CD4-positive, alpha-beta T cell (primary cell): ENCODE data around the gene DFFB. TPM values are rescaled to one million over a fixed set of nuclear protein-coding genes. Genes with fewer than 3 reads are reported as not detected.
A peak's percentile ranks its signal among the peaks of the same experiment; 100 is the strongest.

Source experiments
- ATAC-seq: fragments of 200-7000 bp; cut with Tn5 transposase; one replicate; pipeline ENCODE4 v1.10.0; 2022; ENCODE audit warnings: mild to moderate bottlenecking; ENCODE audit not compliant: poor library complexity
- CTCF ChIA-PET: fragments of 350-600 bp; sonication (Branson Sonifier 250); formaldehyde crosslinking; loops from one replicate; lab custom pipeline; 2021; ENCODE audit warnings: antibody characterized with exemption, inconsistent platforms; lab: Charles Lee
- POLR2A ChIA-PET: fragments of 350-600 bp; sonication (Branson Sonifier 250); formaldehyde crosslinking; loops from one replicate; lab custom pipeline; 2021; ENCODE audit warnings: antibody characterized with exemption, inconsistent platforms; lab: Charles Lee
- DNase-seq, 14 experiments: peaks; one replicate each; pipeline ENCODE4 v3.0.0-alpha.2; 2013 to 2020; ENCODE audit warnings: mixed read lengths in 2 of 14
- H3K27ac ChIP-seq, 2 donors: one replicate each; pipeline versions ENCODE4 v1.5.1 to v1.7.0; 2013; ENCODE audit warnings: low read length in 2 of 2, low read depth in 1 of 2, mild to moderate bottlenecking in 1 of 2
- H3K27me3 ChIP-seq, 2 experiments: 1 replicate in 1 of 2; 2 replicates in 1 of 2; pipeline versions ENCODE4 v1.6.1 to v1.7.0; 2013; ENCODE audit warnings: low read length in 2 of 2, control low read depth in 1 of 2, mild to moderate bottlenecking in 1 of 2, moderate library complexity in 1 of 2; ENCODE audit not compliant: insufficient read depth in 2 of 2, control insufficient read depth in 1 of 2
- H3K36me3 ChIP-seq: one replicate; pipeline ENCODE4 v1.6.1; 2013; ENCODE audit warnings: low read length, control low read depth; ENCODE audit not compliant: insufficient read depth
- H3K4me1 ChIP-seq: one replicate; pipeline ENCODE4 v1.6.1; 2013; ENCODE audit warnings: low read length, control low read depth; ENCODE audit not compliant: insufficient read depth
- H3K4me3 ChIP-seq: one replicate; pipeline ENCODE4 v1.5.1; 2013; ENCODE audit warnings: mild to moderate bottlenecking, low read length, moderate library complexity
- H3K9me3 ChIP-seq, 2 experiments: 1 replicate in 1 of 2; 2 replicates in 1 of 2; pipeline versions ENCODE4 v1.6.1 to v1.7.0; 2013; ENCODE audit warnings: low read length in 2 of 2, mild to moderate bottlenecking in 2 of 2, control low read depth in 1 of 2, moderate library complexity in 1 of 2; ENCODE audit not compliant: control insufficient read depth in 1 of 2, insufficient read depth in 1 of 2
- H3K27ac Mint-ChIP-seq: one replicate; pipeline ENCODE4 v1.8.0; 2020; ENCODE audit warnings: mixed read lengths
- H3K27me3 Mint-ChIP-seq: one replicate; pipeline ENCODE4 v1.8.0; 2021; ENCODE audit warnings: mixed read lengths
- H3K36me3 Mint-ChIP-seq: one replicate; pipeline ENCODE4 v1.8.0; 2021; ENCODE audit warnings: low read depth, mixed read lengths
- H3K4me1 Mint-ChIP-seq: one replicate; pipeline ENCODE4 v1.8.0; 2021; ENCODE audit warnings: low read depth, mixed read lengths
- H3K4me3 Mint-ChIP-seq: one replicate; pipeline ENCODE4 v1.8.0; 2020; ENCODE audit warnings: mild to moderate bottlenecking, mixed read lengths
- H3K9me3 Mint-ChIP-seq: one replicate; pipeline ENCODE4 v1.8.0; 2020; ENCODE audit warnings: mixed read lengths
- CTCF ChIP-seq: fragments of 200-600 bp; IDR thresholded peaks from one replicate; pipeline ENCODE4 v1.8.0; 2022; ENCODE audit warnings: antibody characterized with exemption, mild to moderate bottlenecking
- intact Hi-C, 2 experiments: fragments of 100-400 bp; cut with DNase I in 1 of 2; cut with micrococcal nuclease in 1 of 2; formaldehyde crosslinking; loops; one replicate each; pipeline versions ENCODE4 v1.15.1 to v1.9.0; 2023 to 2025; cut with DNase I, micrococcal nuclease
- total RNA-seq, 174 experiments: library from RNA in 2 of 174; stranded (reverse) in 2 of 174; gene quantifications; one replicate each; pipeline ENCODE4 v1.2.3 and lab custom pipeline; 2021 to 2026

DFFB gene
- total RNA-seq, 2 experiments from 2014 or later, result 6.7 to 6.8 TPM

GRCh38 chr1:3898475-3898735 is 41.1 kb downstream of the DFFB start:
- TF ChIP-seq CTCF, result no peak
- H3K27ac Mint-ChIP-seq, result peak overlapping the region; percentile 90
- POLR2A ChIA-PET, result no interaction called here
- no peak for DNase-seq
- peaks cover 9 to 11% of the 10 kb centered on the region in 2 experiments for H3K9me3 ChIP-seq
- no peak overlapping the region for H3K27ac ChIP-seq
- H3K4me1 ChIP-seq, result peaks cover 35% of the 10 kb centered on the region
- no peaks in the 10 kb centered on the region for H3K27me3 Mint-ChIP-seq
- no peak for ATAC-seq
- CTCF ChIA-PET, result no interaction called here
- no peak overlapping the region for H3K4me3 ChIP-seq
- peaks cover 15% of the 10 kb centered on the region for H3K36me3 ChIP-seq
- H3K27me3 ChIP-seq, result no peaks in the 10 kb centered on the region
- H3K4me3 Mint-ChIP-seq, result peak overlapping the region; percentile 85
- peaks cover 57% of the 10 kb centered on the region for H3K36me3 Mint-ChIP-seq
- H3K4me1 Mint-ChIP-seq, result peaks cover 62% of the 10 kb centered on the region
- H3K9me3 Mint-ChIP-seq, result peaks cover 2% of the 10 kb centered on the region
- intact Hi-C loops, result no loop called here

GRCh38 chr1:3898994-3899753 is 41.9 kb downstream of the DFFB start:
- Histone ChIP-seq H3K27me3 (no peaks in the 10 kb centered on the region), H3K27ac (peak overlapping the region; percentile 70 to 96), H3K4me3 (peak overlapping the region; percentile 85), H3K9me3 (peaks cover 9 to 11% of the 10 kb centered on the region in 2 experiments), H3K4me1 (peaks cover 43% of the 10 kb centered on the region), H3K36me3 (peaks cover 15% of the 10 kb centered on the region)
- Mint-ChIP-seq H3K4me1 (peaks cover 69% of the 10 kb centered on the region), H3K9me3 (peaks cover 2% of the 10 kb centered on the region), H3K27ac (peak overlapping the region; percentile 90), H3K36me3 (peaks cover 57% of the 10 kb centered on the region), H3K4me3 (peak overlapping the region; percentile 85), H3K27me3 (no peaks in the 10 kb centered on the region)
- ATAC-seq (no peak), DNase-seq (no peak)
- TF ChIP-seq CTCF, result no peak
- ChIA-PET POLR2A (interaction anchor here (0.7 to 3.3 kb wide), 6 partner anchors 19 to 103 kb away, joined by 3 to 19 read pairs (median 4); partner anchors contain the start of genes CEP104, DFFB and LRRC47), CTCF (interaction anchor here (1.5 kb wide), 1 partner anchor 42 kb away, joined by 8 read pairs; the partner anchor contains the start of genes CEP104 and DFFB)
- intact Hi-C loops, result no loop called here

- peak overlapping the region; percentile 90 for H3K27ac Mint-ChIP-seq
- H3K4me3 ChIP-seq, result peak overlapping the region; percentile 85
- no peaks in the 10 kb centered on the region for H3K27me3 ChIP-seq
- no peaks in the 10 kb centered on the region for H3K27me3 Mint-ChIP-seq
- ATAC-seq, result no peak
- ChIA-PET CTCF (interaction anchor here (1.5 kb wide), 1 partner anchor 42 kb away, joined by 8 read pairs; the partner anchor contains the start of genes CEP104 and DFFB), POLR2A (interaction anchor here (0.6 to 3.3 kb wide), 8 partner anchors 13 to 104 kb away, joined by 3 to 19 read pairs (median 4); partner anchors contain the start of genes CEP104, DFFB and LRRC47)
- peaks cover 9 to 11% of the 10 kb centered on the region in 2 experiments for H3K9me3 ChIP-seq
- H3K27ac ChIP-seq, result peak overlapping the region; percentile 70 to 96
- intact Hi-C loops, result loop anchor here (1.0 to 10.0 kb wide), 4 partner anchors 42 to 1642 kb away; partner anchors contain the start of genes CEP104 (in 2 of the 2), DFFB (in 2 of the 2), LRRC47 (in 1 of the 2) and TPRG1L (in 1 of the 2)
- TF ChIP-seq CTCF, result no peak
- peaks cover 69% of the 10 kb centered on the region for H3K4me1 Mint-ChIP-seq
- DNase-seq, result peak in 1 of 14 experiments; percentile 10
- peaks cover 47% of the 10 kb centered on the region for H3K4me1 ChIP-seq
- peaks cover 12% of the 10 kb centered on the region for H3K36me3 ChIP-seq
- peaks cover 54% of the 10 kb centered on the region for H3K36me3 Mint-ChIP-seq
- peaks cover 2% of the 10 kb centered on the region for H3K9me3 Mint-ChIP-seq
- H3K4me3 Mint-ChIP-seq, result peak overlapping the region; percentile 93
Observed at GRCh38 chr1:3899754-3900149, 42.5 kb downstream of the DFFB start.
